ENCODE data around the gene PDIA4. TPM values are rescaled to one million over a fixed set of nuclear protein-coding genes. Genes with fewer than 3 reads are reported as not detected.

PDIA4 gene
- total RNA-seq, 1 donor from 2014 or later, result 169 TPM

DNA sequence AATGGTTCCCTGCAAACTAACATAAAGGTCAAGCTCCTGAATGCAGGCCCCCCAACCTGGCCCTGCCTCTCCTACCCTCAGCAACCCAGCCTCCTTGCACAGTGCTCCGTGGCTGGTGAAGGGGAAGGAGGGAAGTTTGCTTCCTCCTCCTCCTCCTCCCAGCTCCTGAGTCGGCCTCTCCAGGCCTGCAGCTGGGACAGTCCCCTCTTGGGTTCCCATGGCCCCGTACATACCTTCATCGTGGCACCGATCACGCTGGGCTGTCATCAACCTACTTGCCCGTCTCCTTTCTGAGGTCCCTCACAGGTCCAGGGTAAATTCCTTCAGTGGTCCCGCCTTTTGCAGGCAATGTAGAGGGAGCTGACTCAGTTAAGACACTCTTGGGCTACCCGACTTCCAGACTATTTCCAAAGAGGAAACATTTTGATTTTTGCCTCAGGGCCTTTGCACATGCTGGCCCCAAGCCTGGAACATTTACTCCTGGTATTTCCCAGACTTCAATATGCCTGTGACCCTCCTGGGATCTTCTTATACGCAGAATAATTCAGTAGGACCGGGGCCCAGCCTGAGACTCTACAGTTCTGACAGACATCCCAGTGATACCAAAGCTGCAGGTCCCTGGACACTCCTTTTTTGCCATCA, 26.8 kb downstream of the PDIA4 start:
- DNase-seq (ENCODE audit: low spot score in 2 of 2, unreplicated experiment in 2 of 2), result no peak
- no peak overlapping the region for H3K27ac Mint-ChIP-seq

DNA sequence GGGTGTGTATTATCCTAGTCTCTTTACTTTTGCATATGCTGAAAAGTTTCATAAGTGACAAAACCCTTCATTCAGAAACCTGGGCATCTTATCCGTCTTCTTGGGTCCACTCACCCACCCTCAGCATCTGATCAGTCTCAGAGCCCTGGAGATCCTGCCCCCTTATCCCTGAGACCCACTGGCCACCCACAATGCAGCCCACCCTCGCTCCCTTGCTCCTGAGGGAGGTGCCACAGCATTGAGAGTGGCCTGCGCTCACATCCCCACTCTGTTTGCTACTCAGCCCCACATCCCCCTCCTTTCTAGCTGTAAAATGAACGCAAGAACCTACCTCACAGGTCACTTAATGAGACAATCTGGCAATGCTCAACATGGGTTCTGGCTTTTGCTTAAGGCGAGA, 27.3 kb downstream of the PDIA4 start:
- TF ChIP-seq, protein P1, sequence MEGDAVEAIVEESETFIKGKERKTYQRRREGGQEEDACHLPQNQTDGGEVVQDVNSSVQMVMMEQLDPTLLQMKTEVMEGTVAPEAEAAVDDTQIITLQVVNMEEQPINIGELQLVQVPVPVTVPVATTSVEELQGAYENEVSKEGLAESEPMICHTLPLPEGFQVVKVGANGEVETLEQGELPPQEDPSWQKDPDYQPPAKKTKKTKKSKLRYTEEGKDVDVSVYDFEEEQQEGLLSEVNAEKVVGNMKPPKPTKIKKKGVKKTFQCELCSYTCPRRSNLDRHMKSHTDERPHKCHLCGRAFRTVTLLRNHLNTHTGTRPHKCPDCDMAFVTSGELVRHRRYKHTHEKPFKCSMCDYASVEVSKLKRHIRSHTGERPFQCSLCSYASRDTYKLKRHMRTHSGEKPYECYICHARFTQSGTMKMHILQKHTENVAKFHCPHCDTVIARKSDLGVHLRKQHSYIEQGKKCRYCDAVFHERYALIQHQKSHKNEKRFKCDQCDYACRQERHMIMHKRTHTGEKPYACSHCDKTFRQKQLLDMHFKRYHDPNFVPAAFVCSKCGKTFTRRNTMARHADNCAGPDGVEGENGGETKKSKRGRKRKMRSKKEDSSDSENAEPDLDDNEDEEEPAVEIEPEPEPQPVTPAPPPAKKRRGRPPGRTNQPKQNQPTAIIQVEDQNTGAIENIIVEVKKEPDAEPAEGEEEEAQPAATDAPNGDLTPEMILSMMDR (IDR thresholded peaks at IDR 0.05; ENCODE audit: unreplicated experiment), result no peak
- H3K27me3 Mint-ChIP-seq (ENCODE audit: low read depth), result no peaks in the 10 kb centered on the region
- no peak overlapping the region for H3K27ac Mint-ChIP-seq
- no peaks in the 10 kb centered on the region for H3K4me1 Mint-ChIP-seq
- no peak overlapping the region for H3K4me3 Mint-ChIP-seq
- no peaks in the 10 kb centered on the region for H3K9me3 Mint-ChIP-seq
- DNase-seq (ENCODE audit: low spot score in 2 of 2, unreplicated experiment in 2 of 2), result no peak
- peaks cover 21% of the 10 kb centered on the region for H3K36me3 Mint-ChIP-seq

More for the DNA sequence above, 26.8 kb downstream of the PDIA4 start:
- Mint-ChIP-seq H3K9me3 (no peaks in the 10 kb centered on the region), H3K4me1 (no peaks in the 10 kb centered on the region), H3K36me3 (peaks cover 25% of the 10 kb centered on the region), H3K4me3 (no peak overlapping the region), H3K27me3 (ENCODE audit: low read depth) (no peaks in the 10 kb centered on the region)
- TF ChIP-seq, protein P1 (IDR thresholded peaks at IDR 0.05; ENCODE audit: unreplicated experiment), result no peak

DNA sequence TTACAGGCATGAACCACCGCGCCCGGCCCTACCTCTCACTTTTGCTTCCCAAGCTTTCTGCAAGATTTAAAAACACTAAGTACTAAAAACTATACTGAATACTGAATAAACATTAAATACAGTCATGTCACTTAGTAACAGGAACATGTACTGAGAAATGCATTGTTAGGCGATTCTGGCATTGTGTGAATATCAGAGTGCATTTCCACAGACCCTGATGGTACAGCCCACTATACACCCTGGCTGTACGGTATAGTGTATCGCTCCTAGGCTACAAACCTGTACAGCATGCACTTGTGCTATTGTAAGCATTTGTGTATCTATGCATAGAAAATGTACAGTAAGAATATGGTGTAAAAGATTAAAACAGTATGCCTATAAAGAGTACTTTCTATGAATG, 29.1 kb downstream of the PDIA4 start:
- TF ChIP-seq, protein P1 (IDR thresholded peaks at IDR 0.05; ENCODE audit: unreplicated experiment), result no peak
- Mint-ChIP-seq H3K27ac (no peak overlapping the region), H3K4me3 (no peak overlapping the region), H3K36me3 (peaks cover 16% of the 10 kb centered on the region), H3K4me1 (no peaks in the 10 kb centered on the region), H3K9me3 (no peaks in the 10 kb centered on the region), H3K27me3 (ENCODE audit: low read depth) (no peaks in the 10 kb centered on the region)
- no peak for DNase-seq (ENCODE audit: low spot score in 2 of 2, unreplicated experiment in 2 of 2)

GRCh38 chr7:148997497-148997896, 30.8 kb downstream of the PDIA4 start:
- H3K4me1 Mint-ChIP-seq, result no peaks in the 10 kb centered on the region
- DNase-seq (ENCODE audit: low spot score in 2 of 2, unreplicated experiment in 2 of 2), result no peak
- TF ChIP-seq, protein P1 (IDR thresholded peaks at IDR 0.05; ENCODE audit: unreplicated experiment), result no peak
- no peaks in the 10 kb centered on the region for H3K9me3 Mint-ChIP-seq
- no peak overlapping the region for H3K4me3 Mint-ChIP-seq
- no peaks in the 10 kb centered on the region for H3K27me3 Mint-ChIP-seq (ENCODE audit: low read depth)
- peaks cover 5% of the 10 kb centered on the region for H3K36me3 Mint-ChIP-seq
- no peak overlapping the region for H3K27ac Mint-ChIP-seq

DNA sequence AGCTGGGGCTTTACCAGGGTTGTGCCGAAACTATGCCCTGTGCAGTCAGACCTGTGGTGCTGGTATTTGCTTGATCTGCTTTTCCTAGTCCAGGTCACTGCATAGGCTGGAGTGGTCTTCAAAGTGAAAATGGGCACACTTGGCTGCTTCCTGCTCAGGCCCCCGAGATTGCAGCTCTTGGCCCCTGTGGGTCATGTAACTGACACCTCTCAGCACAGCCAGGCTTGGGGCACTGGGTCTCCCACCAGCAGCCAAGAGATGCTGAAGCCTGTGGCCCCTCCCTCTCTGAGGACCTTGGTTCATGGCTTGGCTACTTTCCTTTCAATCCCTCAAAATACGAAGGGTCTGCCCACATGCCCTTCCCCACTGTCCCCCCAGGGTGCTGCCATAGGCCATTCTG, 33.7 kb downstream of the PDIA4 start:
- no peak overlapping the region for H3K27ac Mint-ChIP-seq
- TF ChIP-seq, protein P1 (IDR thresholded peaks at IDR 0.05; ENCODE audit: unreplicated experiment), result no peak
- no peaks in the 10 kb centered on the region for H3K36me3 Mint-ChIP-seq

More for the DNA sequence above, 33.7 kb downstream of the PDIA4 start:
- no peak overlapping the region for H3K4me3 Mint-ChIP-seq
- DNase-seq (ENCODE audit: low spot score in 2 of 2, unreplicated experiment in 2 of 2), result no peak
- no peaks in the 10 kb centered on the region for H3K9me3 Mint-ChIP-seq
- no peaks in the 10 kb centered on the region for H3K4me1 Mint-ChIP-seq
- H3K27me3 Mint-ChIP-seq (ENCODE audit: low read depth), result no peaks in the 10 kb centered on the region

Measured in mesothelial cell of epicardium (in vitro differentiated cells).